Right ventricle myocardium inferior (tissue), 1 donor: ENCODE results near the gene FBXW12. TPM values are rescaled to one million over a fixed set of nuclear protein-coding genes. Genes with fewer than 3 reads are reported as not detected.

Experiments used
- ATAC-seq: fragments of 200-7000 bp; cut with Tn5 transposase; one replicate; pipeline ENCODE4 v1.9.1; 2020; ENCODE audit warnings: mild to moderate bottlenecking, moderate library complexity
- DNase-seq: peaks from one replicate; pipeline ENCODE4 v3.0.0; 2021; ENCODE audit errors: missing footprints
- intact Hi-C: fragments of 100-400 bp; cut with DNase I; formaldehyde crosslinking; loops from one replicate; pipeline ENCODE4 v1.11.0; 2022
- total RNA-seq: library from RNA; stranded (reverse); fragmentation: NEBNext Ultra II Directional; extraction: Animal tissue kit (Norgen Biotek cat#: 25700); gene quantifications from one replicate; pipeline ENCODE4 v1.2.1, GENCODE V29; 2021
- donor health status: DM: no; HTN: yes; CAD: no; lungs with severe emphysema.

FBXW12 gene
- total RNA-seq, 1 donor from 2014 or later, result not detected

DNA sequence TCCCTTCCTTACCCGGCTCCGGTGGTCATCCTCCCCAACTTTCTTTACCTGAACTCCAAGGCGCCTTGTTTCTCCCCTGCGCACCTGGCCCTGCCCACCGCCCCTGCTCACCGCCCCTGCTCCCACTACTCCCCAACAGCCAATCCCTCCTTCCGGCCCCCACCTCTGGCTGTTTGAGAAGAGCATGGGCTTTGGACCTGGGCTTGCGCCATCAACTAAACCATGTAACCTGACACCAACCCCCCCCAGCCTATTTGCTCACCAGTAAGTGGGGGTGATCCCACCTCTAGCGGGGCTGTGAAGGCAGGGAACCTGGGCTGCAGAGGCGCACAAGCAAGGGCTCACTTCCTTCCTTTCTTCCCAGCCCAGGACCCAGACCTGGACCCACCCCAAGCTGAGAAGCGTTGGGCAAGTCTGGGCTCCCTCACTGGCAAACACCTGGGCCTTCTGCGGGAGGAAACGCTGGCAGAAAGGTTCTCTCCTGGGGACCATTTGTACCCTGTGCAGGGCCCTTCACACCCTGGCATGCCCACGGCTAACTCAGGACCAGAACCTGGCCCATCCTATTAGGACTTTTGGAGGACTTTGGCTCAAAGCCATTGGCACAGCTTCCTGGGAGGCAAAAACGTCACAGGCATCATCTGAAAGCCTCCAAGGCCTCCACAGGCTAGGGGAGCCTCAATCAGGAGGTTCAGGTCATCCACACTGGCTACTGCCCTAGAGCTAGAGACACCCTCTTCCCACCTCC lies 58.1 kb downstream of the FBXW12 start, which contains the start of gene PLXNB1:
Gene PLXNB1, minus strand, starts transcription at position 127 of the 748 bp plus-strand sequence. CDS start 5,475 bp downstream, outside the sequence.
- no peak for DNase-seq

GRCh38 chr3:48430708-48431101 lies 58.7 kb downstream of the FBXW12 start:
- ATAC-seq (no peak), DNase-seq (no peak)
- intact Hi-C loops, result no loop called here

More for the DNA sequence above, 58.1 kb downstream of the FBXW12 start, which contains the start of gene PLXNB1:
- intact Hi-C loops, result no loop called here
- no peak for ATAC-seq

DNA sequence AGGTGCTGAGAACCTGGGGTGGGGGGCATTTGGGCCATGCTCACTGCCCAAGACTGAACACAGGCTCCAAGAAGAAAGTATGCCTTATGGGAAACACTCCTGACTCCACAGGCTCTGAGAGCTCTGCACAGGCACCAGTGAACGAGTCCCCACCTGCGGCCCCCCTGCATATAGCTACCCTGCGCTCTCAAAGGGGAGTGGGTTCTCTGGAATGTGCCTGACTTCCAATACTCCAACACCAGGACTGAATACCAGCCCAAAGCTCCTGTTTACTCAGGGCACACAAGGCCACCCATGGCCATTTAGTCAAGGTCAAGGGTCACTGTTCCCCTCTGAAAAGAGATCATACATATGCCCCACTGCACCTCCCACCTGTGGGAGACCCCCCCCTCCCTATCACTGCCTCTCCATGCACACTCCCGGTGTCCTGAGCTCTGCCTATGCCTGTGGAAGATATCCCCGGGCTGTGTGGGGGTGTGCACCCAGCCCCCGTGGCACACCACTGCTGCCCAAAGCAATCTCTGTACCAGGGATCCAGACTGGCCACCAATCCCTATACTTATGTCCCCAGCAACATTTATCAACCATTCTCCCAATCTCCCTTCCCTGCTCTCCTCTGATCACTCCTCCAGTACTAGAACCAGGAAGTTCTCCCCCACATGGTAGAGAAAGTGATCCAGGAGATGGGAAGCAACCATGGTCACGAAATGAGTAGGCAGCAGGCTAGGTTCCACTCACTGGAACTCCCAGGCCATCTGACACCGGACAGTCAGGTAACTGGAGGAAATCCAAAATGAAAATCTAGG lies 59.4 kb downstream of the FBXW12 start:
- ATAC-seq (no peak), DNase-seq (no peak)
- intact Hi-C loops, result no loop called here

DNA sequence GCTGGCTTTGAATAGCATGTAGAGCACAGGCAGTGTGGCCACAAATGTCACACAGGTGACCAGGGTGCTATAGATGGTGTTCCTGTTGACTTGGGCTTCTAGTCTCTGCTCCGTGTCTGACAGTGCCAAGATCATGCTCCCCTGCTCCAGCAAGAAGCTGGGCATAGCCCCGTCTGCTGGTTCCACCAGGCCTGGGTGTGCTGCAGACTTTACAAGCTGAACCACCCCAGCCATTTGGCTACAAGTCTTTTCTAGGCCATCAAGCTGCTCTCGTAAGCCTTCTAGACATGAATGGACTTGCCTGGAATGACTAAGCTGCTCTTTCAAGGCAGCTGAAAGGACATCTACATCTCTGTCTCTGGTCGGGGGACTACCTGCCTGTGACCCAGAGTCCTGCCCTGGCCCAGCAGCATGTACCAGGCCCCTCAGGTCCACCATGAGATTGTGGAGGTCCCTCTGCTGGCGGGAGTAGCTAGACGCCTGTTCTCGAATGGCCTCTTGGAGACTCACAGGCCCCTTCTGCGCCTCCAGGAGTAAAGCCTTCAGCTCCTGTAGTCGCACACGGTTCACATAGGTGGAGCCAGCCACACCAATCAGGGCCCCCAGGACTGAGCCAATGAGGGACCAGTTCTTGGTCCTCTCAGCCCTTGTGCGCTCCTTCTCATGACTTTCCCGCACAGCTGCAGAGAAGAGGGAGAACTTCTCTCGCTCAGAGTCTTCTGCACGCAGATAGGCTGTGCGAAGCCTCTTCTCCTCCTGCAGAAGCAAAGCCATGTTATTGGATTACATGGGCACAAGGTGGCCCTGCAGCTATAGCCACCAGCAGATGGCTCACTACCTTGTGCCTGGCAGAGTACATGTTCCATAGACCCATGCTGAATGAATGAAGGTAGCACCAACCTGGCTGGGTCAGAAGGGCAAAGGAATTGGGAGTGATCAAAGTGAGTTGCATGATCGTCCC lies 60.7 kb downstream of the FBXW12 start:
- ATAC-seq, result no peak
- intact Hi-C loops, result no loop called here
- no peak for DNase-seq

- ATAC-seq, result no peak
- intact Hi-C loops, result no loop called here
- no peak for DNase-seq
Observed at GRCh38 chr3:48433472-48434118, 61.6 kb downstream of the FBXW12 start.

DNA sequence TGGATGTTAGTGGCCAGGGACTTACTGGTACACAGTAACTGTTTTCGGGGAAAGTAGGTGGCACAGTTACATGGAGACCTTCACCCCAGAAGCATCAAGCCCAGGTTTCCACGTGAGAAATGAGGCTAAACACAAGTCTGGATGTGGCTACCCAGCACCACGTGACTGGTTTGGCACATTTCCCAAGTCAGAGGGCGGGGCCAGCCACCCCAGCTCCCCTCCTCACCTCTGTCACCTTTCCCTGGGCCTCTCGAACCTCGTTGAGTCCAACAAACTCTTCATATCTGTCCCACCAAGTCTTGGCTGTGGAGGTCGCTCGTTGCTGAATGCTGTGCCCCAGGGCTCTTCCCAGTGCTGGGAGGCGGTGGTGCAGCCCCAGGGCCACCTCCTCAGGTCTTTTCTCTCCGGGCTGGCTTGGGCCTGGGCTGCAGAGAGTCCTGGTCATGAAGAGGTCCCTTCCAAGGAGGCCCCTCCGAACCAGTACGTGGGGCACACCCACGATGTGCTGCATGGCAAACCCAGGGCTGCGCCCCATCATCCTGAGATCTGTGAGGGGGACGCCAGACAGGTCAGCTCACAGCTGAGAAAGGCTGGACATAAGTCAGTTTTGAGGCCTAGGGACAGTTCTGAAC lies 62.7 kb downstream of the FBXW12 start:
- no peak for DNase-seq
- ATAC-seq, result no peak
- intact Hi-C loops, result no loop called here

DNA sequence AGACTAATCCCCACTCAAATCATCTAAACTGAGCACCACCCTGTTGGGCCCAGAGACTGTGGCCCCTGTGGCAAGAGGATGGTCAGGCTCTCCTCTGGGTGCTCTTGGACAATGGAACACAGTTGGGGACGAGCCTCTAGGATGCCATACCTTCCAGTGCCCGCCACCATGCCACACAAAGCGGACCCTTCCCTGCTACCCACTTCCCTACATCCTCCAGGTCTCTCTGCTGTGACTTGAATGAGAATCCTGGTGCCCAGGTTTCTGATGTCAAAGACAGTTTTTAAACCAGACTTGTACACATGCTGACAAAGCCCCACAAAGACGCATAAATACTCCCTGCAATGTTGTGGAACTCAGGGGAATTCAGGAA lies 63.2 kb downstream of the FBXW12 start:
- ATAC-seq (no peak), DNase-seq (no peak)
- intact Hi-C loops, result no loop called here

- intact Hi-C loops, result loop anchor here (1.0 to 2.0 kb wide), 3 partner anchors 35 to 241 kb away; no protein-coding TSS in a partner anchor
- ATAC-seq (peak; percentile 55), DNase-seq (peak; percentile 90)
Observed at GRCh38 chr3:48435774-48436476, 63.9 kb downstream of the FBXW12 start.

GRCh38 chr3:48436477-48436787 lies 64.4 kb downstream of the FBXW12 start:
- ATAC-seq, result no peak

DNA sequence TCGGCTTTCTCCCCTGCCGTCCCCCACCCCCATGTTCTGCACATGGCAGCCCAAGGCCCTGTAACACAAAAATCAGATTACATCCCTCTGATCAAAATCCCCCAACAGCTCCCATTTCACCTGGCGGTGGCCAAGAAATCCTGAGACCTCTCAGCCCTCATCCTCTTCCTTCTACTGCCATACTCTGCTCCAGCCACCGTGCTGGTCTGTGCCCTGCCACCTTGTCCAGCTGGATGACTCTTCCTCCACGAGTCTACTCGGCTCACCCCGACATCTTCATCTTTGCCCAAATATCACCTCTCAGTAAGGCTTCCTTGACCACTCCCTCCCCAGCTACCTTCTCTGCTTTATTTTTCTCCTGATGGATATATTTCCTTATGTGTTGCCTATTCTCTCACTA lies 64.8 kb downstream of the FBXW12 start:
- ATAC-seq (no peak), DNase-seq (no peak)
- intact Hi-C loops, result loop anchor here (1.0 to 2.0 kb wide), 3 partner anchors 36 to 242 kb away; no protein-coding TSS in a partner anchor

More at GRCh38 chr3:48436477-48436787, 64.4 kb downstream of the FBXW12 start:
- intact Hi-C loops, result loop anchor here (1.0 to 2.0 kb wide), 3 partner anchors 35 to 242 kb away; no protein-coding TSS in a partner anchor
- no peak for DNase-seq

GRCh38 chr3:48437812-48438211 lies 65.8 kb downstream of the FBXW12 start:
- no peak for DNase-seq
- intact Hi-C loops, result loop anchor here (2.0 kb wide), 1 partner anchor 243 kb away; no protein-coding TSS in a partner anchor
- no peak for ATAC-seq

DNA sequence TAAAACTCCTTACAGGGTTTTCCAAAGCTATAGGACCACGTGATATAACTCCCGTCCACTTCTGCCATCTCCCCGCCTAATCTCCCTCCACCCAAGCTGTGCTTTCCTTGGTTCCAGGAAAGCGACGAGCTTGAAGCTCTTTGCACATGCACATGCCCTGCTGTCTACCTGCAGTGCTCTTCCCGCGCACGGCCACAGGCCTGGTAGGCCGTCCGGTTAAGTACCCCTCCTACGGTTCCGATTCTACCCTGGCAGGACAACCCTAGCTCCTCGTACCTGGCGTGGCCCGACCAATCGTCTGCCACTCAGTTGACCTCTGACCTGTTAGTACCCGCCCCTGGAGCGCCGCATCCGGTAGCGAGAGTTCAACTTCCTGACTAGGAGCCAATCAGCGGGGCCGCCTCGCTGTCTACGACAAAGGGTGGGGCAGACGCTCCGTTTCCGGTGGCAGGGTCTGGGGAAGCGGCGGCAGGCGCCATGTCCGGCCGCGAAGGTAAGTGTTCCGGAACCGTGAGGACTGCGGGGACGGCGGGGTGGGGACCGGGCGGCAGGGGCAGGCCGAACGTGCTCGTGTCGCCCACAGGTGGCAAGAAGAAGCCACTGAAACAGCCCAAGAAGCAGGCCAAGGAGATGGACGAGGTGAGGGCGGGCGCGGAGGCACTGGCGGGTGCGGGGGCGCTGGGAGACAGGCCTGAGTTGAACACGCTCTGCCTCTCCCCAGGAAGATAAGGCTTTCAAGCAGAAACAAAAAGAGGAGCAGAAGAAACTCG lies 68.0 kb downstream of the FBXW12 start, which contains the start of the genes CCDC51 and TMA7:
Gene CCDC51, minus strand, starts transcription at position 300 of the 770 bp plus-strand sequence. CDS start 4,991 bp downstream, outside the sequence.
Gene TMA7, plus strand, starts transcription at position 438 of the 770 bp plus-strand sequence. Its CDS starts 40 bp downstream, at position 478.
- intact Hi-C loops, result no loop called here
- peak; percentile 99 for DNase-seq
- peak; percentile 99 for ATAC-seq

DNA sequence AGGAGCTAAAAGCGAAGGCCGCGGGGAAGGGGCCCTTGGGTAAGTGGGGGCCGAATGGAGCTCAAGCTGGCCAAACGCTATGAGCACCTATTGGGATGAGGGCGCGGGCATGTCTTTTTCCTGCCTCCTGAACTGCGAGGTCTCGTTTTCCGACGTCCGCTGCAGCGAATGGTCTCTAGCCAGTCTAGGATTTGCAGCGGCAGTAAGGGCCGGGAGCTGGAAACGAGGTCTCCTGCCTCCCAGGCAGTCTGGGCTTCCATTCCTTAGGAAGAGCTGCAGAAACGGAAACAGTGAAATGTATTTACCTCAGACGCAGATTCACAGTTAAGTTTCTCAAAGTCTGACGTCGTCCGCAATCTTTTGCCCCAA lies 68.6 kb downstream of the FBXW12 start:
- DNase-seq (no peak), ATAC-seq (no peak)
- intact Hi-C loops, result no loop called here

GRCh38 chr3:48441940-48442339 lies 69.9 kb downstream of the FBXW12 start:
- DNase-seq (no peak), ATAC-seq (no peak)
- intact Hi-C loops, result no loop called here
